ENCODE results near the gene SLC27A1.

DNA sequence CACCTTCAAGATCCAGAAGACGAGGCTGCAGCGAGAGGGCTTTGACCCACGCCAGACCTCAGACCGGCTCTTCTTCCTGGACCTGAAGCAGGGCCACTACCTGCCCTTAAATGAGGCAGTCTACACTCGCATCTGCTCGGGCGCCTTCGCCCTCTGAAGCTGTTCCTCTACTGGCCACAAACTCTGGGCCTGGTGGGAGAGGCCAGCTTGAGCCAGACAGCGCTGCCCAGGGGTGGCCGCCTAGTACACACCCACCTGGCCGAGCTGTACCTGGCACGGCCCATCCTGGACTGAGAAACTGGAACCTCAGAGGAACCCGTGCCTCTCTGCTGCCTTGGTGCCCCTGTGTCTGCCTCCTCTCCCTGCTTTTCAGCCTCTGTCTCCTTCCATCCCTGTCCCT is 34.1 kb downstream of the SLC27A1 start:
- TF ChIP-seq, protein P1, sequence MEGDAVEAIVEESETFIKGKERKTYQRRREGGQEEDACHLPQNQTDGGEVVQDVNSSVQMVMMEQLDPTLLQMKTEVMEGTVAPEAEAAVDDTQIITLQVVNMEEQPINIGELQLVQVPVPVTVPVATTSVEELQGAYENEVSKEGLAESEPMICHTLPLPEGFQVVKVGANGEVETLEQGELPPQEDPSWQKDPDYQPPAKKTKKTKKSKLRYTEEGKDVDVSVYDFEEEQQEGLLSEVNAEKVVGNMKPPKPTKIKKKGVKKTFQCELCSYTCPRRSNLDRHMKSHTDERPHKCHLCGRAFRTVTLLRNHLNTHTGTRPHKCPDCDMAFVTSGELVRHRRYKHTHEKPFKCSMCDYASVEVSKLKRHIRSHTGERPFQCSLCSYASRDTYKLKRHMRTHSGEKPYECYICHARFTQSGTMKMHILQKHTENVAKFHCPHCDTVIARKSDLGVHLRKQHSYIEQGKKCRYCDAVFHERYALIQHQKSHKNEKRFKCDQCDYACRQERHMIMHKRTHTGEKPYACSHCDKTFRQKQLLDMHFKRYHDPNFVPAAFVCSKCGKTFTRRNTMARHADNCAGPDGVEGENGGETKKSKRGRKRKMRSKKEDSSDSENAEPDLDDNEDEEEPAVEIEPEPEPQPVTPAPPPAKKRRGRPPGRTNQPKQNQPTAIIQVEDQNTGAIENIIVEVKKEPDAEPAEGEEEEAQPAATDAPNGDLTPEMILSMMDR (IDR thresholded peaks at IDR 0.05), result no peak
- TF ChIP-seq POLR2A (IDR thresholded peaks at IDR 0.05), result no peak

Measured in suprapubic skin (tissue), 3 donors.